Right cardiac atrium (tissue), 5 donors: ENCODE measurements around the gene CRACDL. TPM values are rescaled to one million over a fixed set of nuclear protein-coding genes. Genes with fewer than 3 reads are reported as not detected.

Source experiments
- ATAC-seq, 2 donors: fragments of 200-7000 bp; cut with Tn5 transposase; one replicate each; pipeline versions ENCODE4 v1.8.0 to v1.9.1; 2020; ENCODE audit warnings: moderate library complexity in 2 of 2, mild to moderate bottlenecking in 1 of 2
- DNase-seq, 3 donors: peaks; one replicate each; pipeline ENCODE4 v3.0.0-alpha.2; 2020
- H3K27ac ChIP-seq: one replicate; pipeline ENCODE4 v1.5.1; 2013; ENCODE audit warnings: mild to moderate bottlenecking, low read length, control low read depth, moderate library complexity
- H3K27me3 ChIP-seq: one replicate; pipeline ENCODE4 v1.6.1; 2013; ENCODE audit not compliant: control insufficient read depth, insufficient read depth
- H3K4me1 ChIP-seq: one replicate; pipeline ENCODE4 v1.6.1; 2013; ENCODE audit warnings: low read length; ENCODE audit not compliant: control insufficient read depth, insufficient read depth
- H3K4me3 ChIP-seq: one replicate; pipeline ENCODE4 v1.5.1; 2013; ENCODE audit warnings: low read length, control low read depth
- H3K9me3 ChIP-seq: one replicate; pipeline ENCODE4 v1.6.1; 2013; ENCODE audit warnings: low read length; ENCODE audit not compliant: control insufficient read depth
- WGBS: extraction: QIAGEN DNeasy Blood & Tissue Kit; methylation state at CpG from one replicate; pipeline ENCODE4 v1.1.7; 2013; 5-methylcytosine and 5-hydroxymethylcytosine counted together
- intact Hi-C, 4 donors: fragments of 100-400 bp; cut with DNase I; formaldehyde crosslinking; loops; one replicate each; pipeline versions ENCODE4 v1.11.0 to v1.14.0; 2022 to 2023
- polyA plus RNA-seq: library from polyadenylated mRNA; stranded (reverse); fragments of 200-250 nt; gene quantifications from one replicate; pipeline ENCODE4 v1.2.3, GENCODE V29; 2013
- total RNA-seq, 4 donors: library from RNA; stranded (reverse); fragmentation: NEBNext Ultra II Directional; extraction: Animal tissue kit (Norgen Biotek cat#: 25700); gene quantifications; one replicate each; pipeline ENCODE4 v1.2.1, GENCODE V29; 2021
- donor health status: healthy with polysubstance abuse.
- donor health status: DM: no; HTN: yes; CAD: no.
- donor health status: DM: no; HTN: no; CAD: no.
- donor health status: DM: no; HTN: yes; CAD: no; lungs with severe emphysema.
- donor health status: DM: yes; HTN: yes; CAD: no.

The CRACDL gene
- total and polyA plus RNA-seq, 5 donors = 2.7 to 5.7 (median 4.9) TPM

DNA sequence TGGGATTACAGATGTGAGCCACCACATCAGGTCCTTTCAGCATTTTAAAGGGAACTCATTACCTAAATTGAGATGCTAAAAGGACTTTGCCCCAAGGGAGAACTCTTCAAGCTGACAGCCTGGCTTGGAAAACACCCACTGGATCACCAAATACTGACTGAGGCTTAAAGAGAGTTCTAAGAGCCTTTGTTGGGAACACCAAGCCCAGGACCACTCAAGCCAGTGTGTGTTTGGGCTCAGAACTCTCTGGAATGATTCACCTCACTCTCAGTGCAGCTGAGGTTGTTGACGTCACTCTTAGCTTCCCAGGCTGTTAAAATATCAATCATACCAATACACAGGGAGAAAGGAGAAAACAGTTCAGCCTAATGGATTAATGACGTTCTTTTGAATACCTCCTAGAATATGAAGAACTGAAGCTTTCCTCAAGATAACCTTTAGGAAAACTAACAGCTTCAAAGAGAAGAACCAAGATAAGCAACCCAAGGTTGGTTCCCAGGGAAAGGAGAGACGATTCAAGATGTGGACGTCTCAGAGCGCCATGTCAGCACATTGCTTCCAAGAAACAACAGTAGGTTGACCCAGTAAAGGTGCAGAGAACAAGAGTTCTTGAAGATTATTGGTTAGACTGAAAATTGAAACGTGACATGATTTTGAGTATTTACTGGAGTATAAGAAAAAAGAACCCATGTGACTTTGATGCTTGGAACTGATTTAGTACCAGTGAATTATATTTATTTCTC, 157.1 kb downstream of the CRACDL start:
- Histone ChIP-seq H3K27me3 (no peaks in the 10 kb centered on the region), H3K27ac (no peak overlapping the region), H3K9me3 (no peaks in the 10 kb centered on the region), H3K4me3 (no peak overlapping the region), H3K4me1 (no peaks in the 10 kb centered on the region)
- 77% methylated on average over 6 of the region's 6 CpGs for WGBS
- intact Hi-C loops = no loop called here
- no peak for ATAC-seq
- DNase-seq = no peak

DNA sequence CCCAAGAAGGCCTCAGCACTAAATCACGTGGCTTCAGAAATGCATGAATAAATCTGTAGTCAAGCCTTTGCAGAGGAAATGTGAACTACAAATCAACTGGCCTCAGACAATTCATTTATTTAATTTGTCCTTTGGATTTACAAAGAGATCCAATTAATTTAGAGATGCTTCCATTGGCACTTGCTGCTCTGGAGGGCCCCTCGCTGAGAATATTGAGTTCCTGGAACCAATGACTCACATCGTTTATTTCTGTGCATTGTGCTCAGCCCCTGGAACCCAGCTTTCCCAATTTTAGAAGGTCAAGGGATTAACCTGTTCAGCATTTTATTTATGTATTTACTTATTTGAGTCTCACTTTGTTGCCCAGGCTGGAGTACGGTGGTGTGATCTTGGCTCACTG, 157.9 kb downstream of the CRACDL start:
- Histone ChIP-seq H3K27ac (no peak overlapping the region), H3K9me3 (no peaks in the 10 kb centered on the region), H3K27me3 (no peaks in the 10 kb centered on the region), H3K4me3 (no peak overlapping the region), H3K4me1 (no peaks in the 10 kb centered on the region)
- WGBS = 89% methylated on average over 4 of the region's 4 CpGs
- no peak for DNase-seq
- intact Hi-C loops = no loop called here
- no peak for ATAC-seq

DNA sequence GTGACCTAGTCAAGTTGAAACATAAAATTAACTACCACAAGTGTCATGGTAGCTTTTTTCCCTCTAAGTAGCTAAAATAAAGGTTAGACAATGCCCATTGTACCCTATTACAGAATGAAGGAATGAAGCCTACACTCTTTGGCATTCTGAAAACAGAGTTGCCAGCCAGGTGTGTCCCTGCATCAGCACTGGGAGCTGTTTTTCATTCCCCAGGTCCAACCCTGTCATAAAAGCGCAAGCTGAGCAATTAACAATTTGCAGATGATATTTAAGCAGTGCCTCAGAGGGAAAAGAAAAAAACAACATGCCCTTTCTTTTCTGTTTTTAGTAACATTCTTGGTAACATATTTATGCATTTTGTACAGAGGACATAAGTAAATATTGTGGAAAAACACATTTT, 158.3 kb downstream of the CRACDL start:
- Histone ChIP-seq H3K9me3 (no peaks in the 10 kb centered on the region), H3K4me1 (no peaks in the 10 kb centered on the region), H3K27ac (no peak overlapping the region), H3K4me3 (no peak overlapping the region), H3K27me3 (no peaks in the 10 kb centered on the region)
- 97% methylated on average over 1 of the region's 1 CpG for WGBS
- no peak for ATAC-seq
- DNase-seq = no peak
- intact Hi-C loops = no loop called here

DNA sequence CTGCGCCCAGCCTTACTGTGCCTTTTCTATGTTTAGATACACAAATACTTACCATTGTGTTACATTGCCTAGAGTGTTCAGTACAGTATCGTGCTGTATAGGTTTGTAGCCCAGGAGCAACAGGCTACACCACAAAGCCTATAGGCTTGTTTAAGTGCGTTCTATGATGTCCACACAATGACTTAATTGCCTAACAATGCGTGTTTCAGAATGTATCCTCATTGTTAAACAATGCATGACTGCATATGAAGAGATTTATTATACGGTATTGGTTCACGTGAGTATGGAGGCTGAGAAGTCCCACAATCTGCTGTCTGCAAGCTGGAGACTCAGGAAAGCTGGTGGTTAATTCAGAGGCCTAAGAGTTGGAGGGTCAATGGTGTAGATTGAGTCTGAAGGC, 158.9 kb downstream of the CRACDL start:
- no peak overlapping the region for H3K27ac ChIP-seq
- no peaks in the 10 kb centered on the region for H3K4me1 ChIP-seq
- ATAC-seq (no peak), DNase-seq (no peak)
- H3K9me3 ChIP-seq = no peaks in the 10 kb centered on the region
- WGBS = 95% methylated on average over 6 of the region's 6 CpGs
- intact Hi-C loops = no loop called here
- no peaks in the 10 kb centered on the region for H3K27me3 ChIP-seq
- H3K4me3 ChIP-seq = no peak overlapping the region

DNA sequence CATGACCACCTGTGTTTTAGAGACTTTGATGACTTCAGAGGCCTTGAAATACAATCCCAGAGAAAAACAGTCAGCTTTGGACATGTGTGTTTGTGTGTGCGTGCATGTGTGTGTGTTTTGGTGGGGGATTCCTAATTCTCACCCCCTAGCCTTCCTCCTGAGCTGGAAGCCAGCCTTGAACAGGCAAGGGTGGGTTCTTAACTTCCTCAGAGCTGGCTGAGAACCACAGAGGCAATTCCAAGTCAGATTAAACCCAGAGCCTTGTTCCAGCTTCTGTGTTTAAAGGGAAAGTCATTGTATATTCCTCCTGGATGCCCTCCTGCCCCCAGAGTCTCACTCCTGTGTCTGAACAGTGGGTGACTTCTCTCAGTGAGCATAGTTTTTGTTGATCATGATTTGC, 159.9 kb downstream of the CRACDL start:
- no peak overlapping the region for H3K27ac ChIP-seq
- 67% methylated on average over 1 of the region's 1 CpG for WGBS
- intact Hi-C loops = no loop called here

DNA sequence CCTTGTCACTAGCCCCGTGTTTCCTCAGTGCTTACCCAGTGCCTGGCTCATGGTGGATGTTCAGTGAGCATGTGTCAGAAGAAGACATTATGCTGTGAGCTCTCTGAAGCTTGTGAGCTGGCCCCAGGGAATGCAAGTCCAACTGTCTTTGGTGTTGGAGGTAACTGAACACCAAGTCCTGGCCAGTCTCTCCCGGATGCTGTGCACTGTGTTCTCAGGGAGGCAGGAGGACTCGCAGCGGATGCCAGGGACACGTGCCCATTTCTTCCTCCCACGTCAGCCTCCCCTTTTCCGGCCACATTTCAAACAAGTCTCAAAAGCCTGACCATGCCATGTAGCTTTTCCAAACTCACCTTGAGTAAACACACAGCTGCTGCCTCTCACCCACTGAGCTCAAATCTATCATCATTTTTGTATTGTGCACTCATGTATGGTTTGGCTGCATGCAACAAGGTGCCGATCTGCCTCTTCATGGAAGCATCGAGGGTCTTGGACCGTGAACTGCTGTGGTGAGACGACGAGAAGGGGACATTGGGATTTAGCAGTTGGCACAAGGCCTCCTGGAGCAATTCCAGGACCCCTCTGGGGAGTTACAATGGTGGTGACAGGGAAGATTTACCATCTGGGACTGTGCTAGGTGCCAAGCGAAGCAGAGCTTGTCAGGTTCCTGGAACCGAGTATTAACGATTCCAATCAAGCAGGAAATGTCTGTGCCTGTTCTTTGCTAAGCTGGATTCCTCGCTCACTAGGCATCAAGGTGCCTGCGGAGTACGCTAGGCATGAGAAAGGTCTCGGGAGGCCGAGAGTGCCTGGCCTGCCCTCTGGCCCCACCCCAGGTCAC, 160.7 kb downstream of the CRACDL start:
- no peak overlapping the region for H3K4me3 ChIP-seq
- ATAC-seq (no peak), DNase-seq (no peak)
- H3K27me3 ChIP-seq = no peaks in the 10 kb centered on the region
- H3K27ac ChIP-seq = no peak overlapping the region
- 66% methylated on average over 20 of the region's 20 CpGs for WGBS
- H3K4me1 ChIP-seq = no peaks in the 10 kb centered on the region
- intact Hi-C loops = no loop called here
- no peaks in the 10 kb centered on the region for H3K9me3 ChIP-seq

More for the DNA sequence above, 159.9 kb downstream of the CRACDL start:
- H3K4me1 ChIP-seq = no peaks in the 10 kb centered on the region
- DNase-seq = no peak
- H3K4me3 ChIP-seq = no peak overlapping the region
- no peak for ATAC-seq
- no peaks in the 10 kb centered on the region for H3K9me3 ChIP-seq
- H3K27me3 ChIP-seq = no peaks in the 10 kb centered on the region

DNA sequence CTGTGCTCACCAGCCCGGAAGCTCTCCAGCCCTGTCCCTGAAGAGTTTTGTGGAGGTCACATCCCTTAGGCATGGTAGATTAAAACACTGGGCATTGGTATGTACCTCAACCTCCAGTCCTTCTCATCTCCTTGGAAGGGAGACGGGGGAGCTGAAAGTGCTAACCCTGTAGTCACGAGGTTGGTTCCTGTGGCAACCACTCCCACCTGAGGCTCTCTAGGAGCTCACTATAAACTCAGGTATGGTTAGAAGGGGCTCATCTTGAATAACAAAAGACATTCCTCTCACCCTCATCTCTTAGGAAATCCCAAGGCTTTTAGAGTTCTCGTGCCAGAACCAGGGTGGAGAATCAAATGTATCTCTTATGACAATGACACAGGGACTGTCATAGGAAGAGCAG, 162.1 kb downstream of the CRACDL start:
- H3K27ac ChIP-seq = no peak overlapping the region
- DNase-seq (no peak), ATAC-seq (no peak)
- H3K9me3 ChIP-seq = no peaks in the 10 kb centered on the region
- 97% methylated on average over 4 of the region's 4 CpGs for whole genome bisulfite sequencing
- no peak overlapping the region for H3K4me3 ChIP-seq
- intact Hi-C loops = no loop called here
- no peaks in the 10 kb centered on the region for H3K27me3 ChIP-seq
- H3K4me1 ChIP-seq = no peaks in the 10 kb centered on the region

DNA sequence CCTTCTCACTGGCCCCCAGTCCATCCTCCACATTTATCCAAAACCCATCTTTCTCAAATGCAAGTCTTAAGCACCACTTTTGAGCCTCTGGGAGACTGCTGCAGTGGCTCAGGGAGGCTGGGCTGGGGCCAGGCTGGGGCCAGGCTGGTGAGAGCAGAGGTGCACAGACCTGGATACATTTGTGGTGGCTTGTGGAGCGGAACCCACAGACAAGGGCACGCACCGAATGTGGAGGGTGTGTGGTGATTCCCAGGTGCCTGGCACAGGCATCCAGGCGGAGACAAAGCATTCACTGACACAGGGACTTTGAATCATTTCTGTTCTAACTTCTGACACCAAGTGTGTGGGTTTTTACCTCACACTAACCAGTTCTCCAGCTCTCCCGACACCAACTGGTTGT, 162.9 kb downstream of the CRACDL start:
- Histone ChIP-seq H3K27me3 (no peaks in the 10 kb centered on the region), H3K27ac (no peak overlapping the region), H3K4me3 (no peak overlapping the region), H3K9me3 (no peaks in the 10 kb centered on the region), H3K4me1 (peaks cover 2% of the 10 kb centered on the region)
- no peak for ATAC-seq
- DNase-seq = no peak
- intact Hi-C loops = no loop called here
- 97% methylated on average over 5 of the region's 5 CpGs for WGBS

DNA sequence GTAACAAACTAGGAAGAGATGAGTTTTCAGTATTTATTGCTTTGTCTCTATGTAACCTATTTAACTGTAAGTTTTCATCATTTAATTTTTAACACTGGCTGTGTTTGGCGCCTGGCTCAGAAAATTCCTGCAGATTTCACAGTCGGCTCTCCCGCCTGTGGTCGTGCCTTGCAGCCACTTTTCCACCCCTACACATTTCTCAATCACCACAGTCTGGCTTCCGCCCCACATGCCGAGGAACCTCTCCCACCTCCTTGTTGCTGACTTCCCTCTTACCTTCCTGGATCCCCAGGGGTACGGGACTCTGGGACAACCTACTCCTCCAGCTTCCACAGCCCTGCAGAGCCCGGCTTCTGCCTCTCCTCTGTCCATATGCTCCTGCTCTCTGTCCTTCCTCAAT, 163.5 kb downstream of the CRACDL start:
- Histone ChIP-seq H3K27me3 (no peaks in the 10 kb centered on the region), H3K27ac (no peak overlapping the region), H3K4me1 (peaks cover 2% of the 10 kb centered on the region), H3K4me3 (no peak overlapping the region), H3K9me3 (no peaks in the 10 kb centered on the region)
- 53% methylated on average over 8 of the region's 8 CpGs for WGBS
- DNase-seq (peak in 1 of 3 donors; percentile 30), ATAC-seq (no peak)
- intact Hi-C loops = no loop called here

DNA sequence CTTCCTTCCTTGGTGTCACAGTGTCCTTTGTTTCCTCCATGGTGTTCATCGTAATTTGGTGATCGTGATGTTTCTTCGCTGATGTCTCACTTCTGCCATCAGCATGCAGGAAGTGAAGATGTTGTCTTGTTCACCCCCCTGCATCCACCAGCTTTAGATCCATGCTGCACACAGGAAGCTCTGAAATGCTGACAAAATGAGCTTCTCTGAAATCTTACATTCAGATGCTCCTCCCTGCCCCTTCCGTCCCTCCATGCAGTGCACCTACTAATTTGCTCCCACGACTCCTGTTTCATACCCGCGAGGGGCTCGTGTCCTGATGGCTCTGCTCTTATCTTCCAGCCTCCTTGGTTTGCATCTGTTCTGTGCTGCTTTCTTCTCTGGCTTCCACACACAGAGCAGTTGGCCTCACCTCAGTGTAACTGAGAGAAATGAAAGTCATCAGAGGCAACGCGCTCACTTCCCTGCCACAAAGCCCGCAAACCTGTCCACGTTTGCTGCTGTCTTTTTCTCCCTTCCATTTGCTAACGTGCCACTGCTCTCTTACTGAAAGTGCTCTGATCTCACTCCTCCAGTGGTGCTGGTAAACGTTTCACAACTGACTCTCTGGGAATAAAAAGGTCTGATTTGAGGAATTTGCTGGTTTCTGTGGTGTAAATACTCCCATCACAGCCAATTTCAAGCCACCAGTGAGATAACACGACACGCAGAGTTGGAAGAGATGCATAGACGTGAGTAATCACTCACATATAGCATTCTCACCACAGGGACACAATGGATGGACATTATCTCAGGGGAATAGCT, 164.1 kb downstream of the CRACDL start:
- WGBS = 34% methylated on average over 17 of the region's 17 CpGs
- Histone ChIP-seq H3K4me3 (no peak overlapping the region), H3K4me1 (peaks cover 2% of the 10 kb centered on the region), H3K27ac (no peak overlapping the region), H3K9me3 (no peaks in the 10 kb centered on the region), H3K27me3 (no peaks in the 10 kb centered on the region)
- no peak for DNase-seq
- ATAC-seq = peak in 1 of 2 donors; percentile 31
- intact Hi-C loops = no loop called here

DNA sequence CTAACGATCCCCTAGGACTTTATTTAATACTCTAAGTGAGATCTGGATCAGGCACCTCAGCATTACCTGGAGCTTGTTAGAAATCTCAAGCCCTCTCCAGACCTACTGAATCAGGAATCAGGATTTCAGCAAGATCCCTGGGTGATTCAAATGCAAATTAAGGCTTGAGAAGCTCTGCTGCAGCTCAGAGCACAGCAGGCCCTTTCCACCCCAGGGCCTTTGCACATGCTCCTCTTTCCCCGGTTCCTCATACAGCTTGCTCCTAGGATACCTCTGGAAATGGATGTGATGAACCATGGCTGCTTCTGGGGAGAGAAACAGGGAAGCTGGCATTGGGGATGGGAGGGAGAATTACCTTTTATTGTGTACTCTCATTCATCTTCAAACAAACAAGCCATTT, 164.8 kb downstream of the CRACDL start:
- no peaks in the 10 kb centered on the region for H3K9me3 ChIP-seq
- DNase-seq (no peak), ATAC-seq (no peak)
- no peaks in the 10 kb centered on the region for H3K27me3 ChIP-seq
- 87% methylated on average over 2 of the region's 2 CpGs for WGBS
- H3K4me3 ChIP-seq = no peak overlapping the region
- intact Hi-C loops = no loop called here
- no peak overlapping the region for H3K27ac ChIP-seq
- H3K4me1 ChIP-seq = peaks cover 2% of the 10 kb centered on the region
